GM19099 (cell line): ENCODE data around the gene BTG1.

Experiments used
- POLR2A ChIP-seq: IDR thresholded peaks from 3 replicates; pipeline ENCODE4 v1.6.1; 2011; ENCODE audit warnings: low read depth; ENCODE audit not compliant: insufficient read length; ENCODE audit errors: extremely low read depth

BTG1 gene

GRCh38 chr12:92162079-92162478, 16.4 kb upstream of the BTG1 start:
- no peak for TF ChIP-seq POLR2A

GRCh38 chr12:92158796-92159439, 13.3 kb upstream of the BTG1 start:
- no peak for TF ChIP-seq POLR2A

GRCh38 chr12:92156704-92157395, 11.2 kb upstream of the BTG1 start:
- no peak for TF ChIP-seq POLR2A

- no peak for TF ChIP-seq POLR2A
Observed at GRCh38 chr12:92156139-92156538, 10.5 kb upstream of the BTG1 start.

GRCh38 chr12:92155733-92156132, 10.1 kb upstream of the BTG1 start:
- no peak for TF ChIP-seq POLR2A

- no peak for TF ChIP-seq POLR2A
Observed at GRCh38 chr12:92151916-92152315, 6.3 kb upstream of the BTG1 start.

- no peak for TF ChIP-seq POLR2A
Observed at GRCh38 chr12:92149563-92149962, 3.9 kb upstream of the BTG1 start.

- no peak for TF ChIP-seq POLR2A
Observed at GRCh38 chr12:92147491-92147890, 1.8 kb upstream of the BTG1 start.

GRCh38 chr12:92146497-92147224, 1.0 kb upstream of the BTG1 start:
- no peak for TF ChIP-seq POLR2A

- no peak for TF ChIP-seq POLR2A
Observed at GRCh38 chr12:92145481-92145730, 240 bp downstream of the BTG1 start.

- TF ChIP-seq POLR2A, result peak; percentile 40
Observed at GRCh38 chr12:92144631-92145480, 790 bp downstream of the BTG1 start.

- TF ChIP-seq POLR2A, result peak; percentile 39
Observed at GRCh38 chr12:92143686-92144630, 1.7 kb downstream of the BTG1 start.

- no peak for TF ChIP-seq POLR2A
Observed at GRCh38 chr12:92143258-92143657, 2.4 kb downstream of the BTG1 start.

- peak; percentile 40 for TF ChIP-seq POLR2A
Observed at GRCh38 chr12:92142251-92142926, 3.3 kb downstream of the BTG1 start.

- TF ChIP-seq POLR2A, result peak; percentile 36
Observed at GRCh38 chr12:92141591-92142121, 4.0 kb downstream of the BTG1 start.
